Tibial nerve (tissue), 4 donors: ENCODE results near the gene HDAC2. TPM values are rescaled to one million over a fixed set of nuclear protein-coding genes. Genes with fewer than 3 reads are reported as not detected.
"Not testable (repeated sequence)": the region's sequence is repeated elsewhere in the genome, so short reads cannot be mapped to it uniquely, and the experiment has no call there.

ENCODE experiments used
- DNase-seq, 2 donors: peaks; one replicate each; pipeline ENCODE4 v3.0.0-alpha.2; 2019; ENCODE audit warnings: low spot score in 2 of 2
- H3K27ac ChIP-seq, 4 donors: fragments of 200-600 bp; sonication (generic) in 3 of 4; one replicate each; pipeline ENCODE4 v1.5.1; 2017 to 2019; ENCODE audit warnings: mild to moderate bottlenecking in 1 of 4
- H3K27me3 ChIP-seq, 2 donors: fragments of 200-600 bp; sonication (generic) in 1 of 2; one replicate each; pipeline versions ENCODE4 v1.5.1 to v1.6.0; 2017 to 2019
- H3K36me3 ChIP-seq, 3 donors: fragments of 200-600 bp; sonication (generic); one replicate each; pipeline ENCODE4 v1.5.1; 2018 to 2019
- H3K4me1 ChIP-seq, 4 donors: fragments of 200-600 bp; sonication (generic) in 3 of 4; one replicate each; pipeline ENCODE4 v1.5.1; 2017 to 2019
- H3K4me3 ChIP-seq, 4 donors: fragments of 200-600 bp; sonication (generic) in 3 of 4; one replicate each; pipeline ENCODE4 v1.5.1; 2017 to 2019; ENCODE audit warnings: mild to moderate bottlenecking in 1 of 4, moderate library complexity in 1 of 4
- H3K9me3 ChIP-seq, 4 donors: fragments of 200-600 bp; sonication (generic) in 3 of 4; one replicate each; pipeline ENCODE4 v1.5.1; 2017 to 2019
- EP300 ChIP-seq, 2 donors: sonication (generic); formaldehyde crosslinking; IDR thresholded peaks; one replicate each; pipeline ENCODE4 v1.6.1; 2017; ENCODE audit warnings: antibody characterized with exemption in 2 of 2, mild to moderate bottlenecking in 1 of 2
- POLR2A ChIP-seq, 2 donors: fragments of 450-650 bp; IDR thresholded peaks; one replicate each; pipeline ENCODE4 v1.6.1; 2017; ENCODE audit warnings: antibody characterized with exemption in 2 of 2, mild to moderate bottlenecking in 2 of 2, moderate library complexity in 2 of 2
- WGBS, 2 donors: methylation state at CpG; one replicate each; pipeline ENCODE4 v1.1.5; 2018; 5-methylcytosine and 5-hydroxymethylcytosine counted together
- total RNA-seq, 4 donors: library from RNA; depleted of rRNA; stranded (reverse); fragments of >200 nt; gene quantifications; one replicate each; pipeline ENCODE4 v1.1.0, GENCODE V29; 2016
- TF ChIP-seq, protein P1 (sequence below), 5 experiments: fragments of 200-600 bp in 3 of 5; fragments of 450-650 bp in 2 of 5; sonication (generic) in 3 of 5; IDR thresholded peaks; one replicate each; pipeline ENCODE4 v1.5.1; 2016 to 2019; ENCODE audit warnings: antibody characterized with exemption in 5 of 5, mild to moderate bottlenecking in 3 of 5, moderate library complexity in 2 of 5

Gene HDAC2
- total RNA-seq, 4 donors from 2014 or later = 39.9 to 60.2 (median 47.1) TPM

DNA sequence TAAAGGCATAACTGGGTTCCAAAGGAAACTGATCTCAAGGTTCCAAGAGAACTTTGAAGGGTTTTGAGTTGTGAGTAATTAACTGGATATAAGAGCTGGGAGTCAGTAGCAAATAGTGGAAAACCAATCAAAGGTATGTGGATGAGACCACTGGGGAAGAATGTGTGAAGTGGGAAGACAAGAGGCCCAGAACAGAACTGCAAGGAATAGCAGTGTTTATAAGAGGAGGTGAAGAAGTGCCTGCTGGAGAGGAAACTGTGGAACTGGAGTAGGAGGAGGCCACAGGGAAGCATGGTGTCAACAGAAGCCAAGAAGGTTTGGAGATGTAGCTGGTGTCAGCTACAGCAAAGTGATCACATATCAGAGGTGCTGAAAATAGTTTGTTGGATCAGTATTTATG is 18.7 kb upstream of the HDAC2 start:
- no peak for TF ChIP-seq EP300 (IDR thresholded peaks at IDR 0.05)
- TF ChIP-seq, protein P1, sequence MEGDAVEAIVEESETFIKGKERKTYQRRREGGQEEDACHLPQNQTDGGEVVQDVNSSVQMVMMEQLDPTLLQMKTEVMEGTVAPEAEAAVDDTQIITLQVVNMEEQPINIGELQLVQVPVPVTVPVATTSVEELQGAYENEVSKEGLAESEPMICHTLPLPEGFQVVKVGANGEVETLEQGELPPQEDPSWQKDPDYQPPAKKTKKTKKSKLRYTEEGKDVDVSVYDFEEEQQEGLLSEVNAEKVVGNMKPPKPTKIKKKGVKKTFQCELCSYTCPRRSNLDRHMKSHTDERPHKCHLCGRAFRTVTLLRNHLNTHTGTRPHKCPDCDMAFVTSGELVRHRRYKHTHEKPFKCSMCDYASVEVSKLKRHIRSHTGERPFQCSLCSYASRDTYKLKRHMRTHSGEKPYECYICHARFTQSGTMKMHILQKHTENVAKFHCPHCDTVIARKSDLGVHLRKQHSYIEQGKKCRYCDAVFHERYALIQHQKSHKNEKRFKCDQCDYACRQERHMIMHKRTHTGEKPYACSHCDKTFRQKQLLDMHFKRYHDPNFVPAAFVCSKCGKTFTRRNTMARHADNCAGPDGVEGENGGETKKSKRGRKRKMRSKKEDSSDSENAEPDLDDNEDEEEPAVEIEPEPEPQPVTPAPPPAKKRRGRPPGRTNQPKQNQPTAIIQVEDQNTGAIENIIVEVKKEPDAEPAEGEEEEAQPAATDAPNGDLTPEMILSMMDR (IDR thresholded peaks at IDR 0.05) = no peak
- no peak for TF ChIP-seq POLR2A (IDR thresholded peaks at IDR 0.05)
- H3K4me1 ChIP-seq = peaks cover 0 to 4% (median 0%) of the 10 kb centered on the region in 4 donors
- H3K27me3 ChIP-seq = no peaks in the 10 kb centered on the region
- no peak overlapping the region for H3K27ac ChIP-seq
- H3K36me3 ChIP-seq = no peaks in the 10 kb centered on the region
- peaks cover 0 to 3% (median 0%) of the 10 kb centered on the region in 4 donors for H3K9me3 ChIP-seq
- no peak overlapping the region for H3K4me3 ChIP-seq
- DNase-seq = no peak

- peaks cover 0 to 11% (median 3%) of the 10 kb centered on the region in 4 donors for H3K4me1 ChIP-seq
- WGBS, 2 donors = 70 to 74% methylated on average over 5 of the region's 5 CpGs
- H3K27ac ChIP-seq, H3K27me3 ChIP-seq, H3K36me3 ChIP-seq, H3K4me3 ChIP-seq, H3K9me3 ChIP-seq, DNase-seq: not testable (repeated sequence)
Measured at GRCh38 chr6:113982675-113983074, 11.7 kb upstream of the HDAC2 start.

GRCh38 chr6:113982055-113982550 is 11.2 kb upstream of the HDAC2 start:
- 90 to 91% methylated on average over 2 of the region's 2 CpGs for WGBS, 2 donors
- Histone ChIP-seq H3K4me1 (peaks cover 0 to 11% (median 3%) of the 10 kb centered on the region in 4 donors), H3K36me3 (no peaks in the 10 kb centered on the region), H3K27me3 (no peaks in the 10 kb centered on the region), H3K9me3 (no peaks in the 10 kb centered on the region), H3K27ac (no peak overlapping the region), H3K4me3 (no peak overlapping the region)
- DNase-seq = no peak
- TF ChIP-seq, protein P1 (IDR thresholded peaks at IDR 0.05) = no peak
- TF ChIP-seq POLR2A (IDR thresholded peaks at IDR 0.05) = no peak
- no peak for TF ChIP-seq EP300 (IDR thresholded peaks at IDR 0.05)

DNA sequence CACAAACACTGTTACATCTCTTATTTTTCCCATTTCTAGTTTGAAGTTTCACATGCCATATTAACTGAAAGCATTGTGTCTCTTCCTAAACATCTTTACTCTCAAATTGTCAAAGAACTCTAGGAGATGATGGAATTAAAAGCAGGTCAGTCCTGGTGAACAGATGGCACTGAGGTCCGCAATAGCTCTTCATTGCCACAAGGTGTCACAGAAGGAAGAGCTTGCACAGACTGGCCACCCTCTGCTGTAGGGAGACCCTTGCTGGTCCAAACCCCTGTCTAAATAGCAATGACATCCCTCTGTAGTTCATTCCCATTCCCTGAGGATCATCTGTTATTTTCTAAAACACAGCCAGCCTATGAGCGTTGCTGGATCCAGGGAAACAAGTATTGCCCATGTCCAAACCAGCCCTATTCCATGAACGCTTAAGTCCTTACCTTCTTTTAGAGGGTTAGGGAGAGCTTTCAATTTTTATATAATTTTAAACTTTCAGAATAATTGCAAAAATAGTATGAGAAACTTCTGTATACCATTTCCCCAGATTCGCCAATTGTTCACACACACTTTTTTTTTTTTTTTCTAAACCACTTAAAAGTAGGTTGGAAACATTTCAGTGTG is 10.1 kb upstream of the HDAC2 start:
- Histone ChIP-seq H3K27ac (no peak overlapping the region), H3K9me3 (no peaks in the 10 kb centered on the region), H3K27me3 (no peaks in the 10 kb centered on the region), H3K4me1 (peaks cover 0 to 11% (median 3%) of the 10 kb centered on the region in 4 donors), H3K4me3 (no peak overlapping the region), H3K36me3 (no peaks in the 10 kb centered on the region)
- DNase-seq = no peak
- TF ChIP-seq POLR2A (IDR thresholded peaks at IDR 0.05) = no peak
- TF ChIP-seq, protein P1 (IDR thresholded peaks at IDR 0.05) = peak in 3 of 5 experiments; percentile 9 to 26 (median 21)
- WGBS, 2 donors = 90 to 91% methylated on average over 4 of the region's 4 CpGs

GRCh38 chr6:113979937-113980336 is 9.0 kb upstream of the HDAC2 start:
- Histone ChIP-seq H3K27ac (no peak overlapping the region), H3K27me3 (no peaks in the 10 kb centered on the region), H3K4me3 (no peak overlapping the region), H3K4me1 (peaks cover 0 to 11% (median 3%) of the 10 kb centered on the region in 4 donors), H3K9me3 (no peaks in the 10 kb centered on the region), H3K36me3 (no peaks in the 10 kb centered on the region)
- no peak for DNase-seq
- 18 to 21% methylated on average over 1 of the region's 1 CpG for WGBS, 2 donors
- TF ChIP-seq POLR2A (IDR thresholded peaks at IDR 0.05) = no peak
- peak in 1 of 2 donors; percentile 35 for TF ChIP-seq EP300 (IDR thresholded peaks at IDR 0.05)

DNA sequence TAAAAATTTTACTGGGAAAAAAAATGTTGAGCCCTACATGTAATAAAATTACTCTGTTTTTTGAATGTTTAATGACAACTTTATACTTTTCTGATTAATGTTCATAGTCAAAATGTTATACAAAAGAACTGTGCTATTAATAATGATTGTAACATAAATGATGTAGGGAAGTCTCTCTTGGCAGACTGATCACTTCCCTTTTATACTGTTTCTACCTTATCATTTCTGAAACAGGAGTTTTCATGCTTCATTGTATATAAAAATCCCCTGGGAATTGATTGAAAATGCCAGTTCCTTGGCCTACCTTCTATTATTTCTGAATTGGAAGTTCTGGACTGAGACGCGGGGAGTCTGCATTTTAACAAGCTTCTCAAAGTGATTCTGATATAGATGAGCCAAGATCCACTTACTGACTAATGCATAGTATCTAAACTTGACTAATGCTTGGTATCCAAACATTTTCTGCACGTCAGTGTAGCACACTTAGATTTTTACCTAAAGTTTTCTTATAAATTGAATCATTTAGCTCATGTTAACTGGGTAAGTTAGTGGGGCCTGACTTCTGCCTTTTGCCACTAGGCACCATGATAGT is 7.2 kb upstream of the HDAC2 start:
- no peaks in the 10 kb centered on the region for H3K36me3 ChIP-seq
- WGBS, 2 donors = 94% methylated on average over 3 of the region's 3 CpGs
- peaks cover 0 to 11% (median 3%) of the 10 kb centered on the region in 4 donors for H3K4me1 ChIP-seq
- DNase-seq = no peak
- H3K9me3 ChIP-seq = no peaks in the 10 kb centered on the region
- no peaks in the 10 kb centered on the region for H3K27me3 ChIP-seq
- H3K27ac ChIP-seq = no peak overlapping the region
- TF ChIP-seq, protein P1 (IDR thresholded peaks at IDR 0.05) = no peak
- TF ChIP-seq POLR2A (IDR thresholded peaks at IDR 0.05) (no peak), EP300 (IDR thresholded peaks at IDR 0.05) (no peak)
- no peak overlapping the region for H3K4me3 ChIP-seq
